ENCODE results near the gene EVL. TPM values are rescaled to one million over a fixed set of nuclear protein-coding genes. Genes with fewer than 3 reads are reported as not detected.

Gene EVL
- total RNA-seq, 2 donors from 2014 or later = 53.1 to 102 TPM

- Histone ChIP-seq H3K9me3 (no peaks in the 10 kb centered on the region), H3K4me1 (ENCODE audit: control insufficient read depth in 1 of 2, low read depth in 2 of 2) (no peaks in the 10 kb centered on the region), H3K27me3 (replicated peaks; ENCODE audit: insufficient read depth) (no peaks in the 10 kb centered on the region), H3K36me3 (no peaks in the 10 kb centered on the region), H3K27ac (no peak overlapping the region), H3K4me3 (no peak overlapping the region)
- no peak for ATAC-seq (ENCODE audit: insufficient number of reproducible peaks, low FRiP score, low read depth)
- TF ChIP-seq CTCF (IDR thresholded peaks at IDR 0.05) = no peak
- no peak for DNase-seq (ENCODE audit: low spot score)
Observed at GRCh38 chr14:100119251-100119650, 54.0 kb downstream of the EVL start.

- DNase-seq (ENCODE audit: low spot score) (no peak), ATAC-seq (ENCODE audit: insufficient number of reproducible peaks, low FRiP score, low read depth) (no peak)
- no peak overlapping the region for H3K4me3 ChIP-seq
- TF ChIP-seq CTCF (IDR thresholded peaks at IDR 0.05) = no peak
- no peaks in the 10 kb centered on the region for H3K4me1 ChIP-seq (ENCODE audit: control insufficient read depth in 1 of 2, low read depth in 2 of 2)
- no peak overlapping the region for H3K27ac ChIP-seq
- no peaks in the 10 kb centered on the region for H3K9me3 ChIP-seq
- no peaks in the 10 kb centered on the region for H3K36me3 ChIP-seq
- H3K27me3 ChIP-seq (replicated peaks; ENCODE audit: insufficient read depth) = no peaks in the 10 kb centered on the region
Observed at GRCh38 chr14:100120522-100121269, 55.5 kb downstream of the EVL start.

DNA sequence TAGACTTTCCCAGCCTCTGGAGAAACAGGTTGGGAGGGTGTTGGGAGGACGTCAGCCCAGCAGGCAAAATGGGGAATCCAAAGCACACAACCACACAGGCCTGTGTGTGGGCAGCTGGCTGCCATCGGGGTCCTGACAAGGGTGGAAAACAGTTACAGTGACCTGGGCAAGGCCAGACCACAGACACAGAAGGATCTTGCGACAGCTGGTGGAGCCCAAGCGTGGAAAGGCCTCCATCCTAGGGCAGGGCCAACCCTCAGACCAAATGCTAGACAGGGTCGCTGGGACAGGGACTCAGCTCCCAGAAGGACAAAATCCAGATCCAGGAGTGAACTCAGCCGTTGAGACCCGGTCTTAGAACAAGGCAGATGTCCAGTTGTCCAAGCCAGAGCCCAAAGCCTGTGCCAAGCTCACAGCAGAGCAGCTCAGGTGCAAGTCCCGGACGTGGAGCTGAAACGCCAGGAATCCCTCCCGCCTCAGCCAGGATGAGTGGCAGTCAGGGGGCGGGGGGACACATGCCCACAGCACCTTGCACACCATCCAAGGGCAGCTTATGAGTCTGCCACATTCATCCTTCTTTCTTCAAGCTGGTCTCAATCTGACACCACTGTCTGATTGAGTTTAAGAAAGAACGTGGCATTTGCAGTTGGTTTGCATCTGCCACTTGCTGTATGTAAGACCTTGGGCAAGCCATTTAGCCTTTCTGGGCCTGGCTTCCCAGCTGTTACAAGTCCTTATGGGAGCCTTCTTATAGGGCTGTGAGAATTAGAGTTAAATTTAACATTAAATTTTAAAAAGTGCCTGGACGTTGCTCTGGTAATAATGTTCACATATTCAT is 56.6 kb downstream of the EVL start:
- Histone ChIP-seq H3K9me3 (no peaks in the 10 kb centered on the region), H3K27me3 (replicated peaks; ENCODE audit: insufficient read depth) (no peaks in the 10 kb centered on the region), H3K36me3 (no peaks in the 10 kb centered on the region), H3K27ac (no peak overlapping the region), H3K4me3 (no peak overlapping the region), H3K4me1 (ENCODE audit: control insufficient read depth in 1 of 2, low read depth in 2 of 2) (no peaks in the 10 kb centered on the region)
- ATAC-seq (ENCODE audit: insufficient number of reproducible peaks, low FRiP score, low read depth) = no peak
- TF ChIP-seq CTCF (IDR thresholded peaks at IDR 0.05) = no peak
- DNase-seq (ENCODE audit: low spot score) = no peak

GRCh38 chr14:100122481-100123223 is 57.4 kb downstream of the EVL start:
- no peaks in the 10 kb centered on the region for H3K27me3 ChIP-seq (replicated peaks; ENCODE audit: insufficient read depth)
- TF ChIP-seq CTCF (IDR thresholded peaks at IDR 0.05) = no peak
- DNase-seq (ENCODE audit: low spot score) = no peak
- no peak overlapping the region for H3K27ac ChIP-seq
- no peak for ATAC-seq (ENCODE audit: insufficient number of reproducible peaks, low FRiP score, low read depth)
- H3K9me3 ChIP-seq = no peaks in the 10 kb centered on the region
- H3K4me1 ChIP-seq (ENCODE audit: control insufficient read depth in 1 of 2, low read depth in 2 of 2) = no peaks in the 10 kb centered on the region
- H3K4me3 ChIP-seq = no peak overlapping the region
- no peaks in the 10 kb centered on the region for H3K36me3 ChIP-seq

GRCh38 chr14:100123618-100124017 is 58.4 kb downstream of the EVL start:
- no peak overlapping the region for H3K4me3 ChIP-seq
- no peaks in the 10 kb centered on the region for H3K27me3 ChIP-seq (replicated peaks; ENCODE audit: insufficient read depth)
- no peak for DNase-seq (ENCODE audit: low spot score)
- TF ChIP-seq CTCF (IDR thresholded peaks at IDR 0.05) = no peak
- ATAC-seq (ENCODE audit: insufficient number of reproducible peaks, low FRiP score, low read depth) = no peak
- H3K9me3 ChIP-seq = no peaks in the 10 kb centered on the region
- H3K4me1 ChIP-seq (ENCODE audit: control insufficient read depth in 1 of 2, low read depth in 2 of 2) = no peaks in the 10 kb centered on the region
- no peak overlapping the region for H3K27ac ChIP-seq
- H3K36me3 ChIP-seq = no peaks in the 10 kb centered on the region

Data from thoracic aorta (tissue), 2 donors.